Measurements from ENCODE around the gene HEXIM1.

HEXIM1 gene

GRCh38 chr17:45175759-45176115, 27.5 kb downstream of the HEXIM1 start:
- no peak for DNase-seq

GRCh38 chr17:45177563-45177962, 29.3 kb downstream of the HEXIM1 start:
- DNase-seq, result no peak

GRCh38 chr17:45184144-45184543, 35.9 kb downstream of the HEXIM1 start:
- DNase-seq, result no peak

- DNase-seq, result no peak
Measured at GRCh38 chr17:45186801-45187354, 38.6 kb downstream of the HEXIM1 start.

- no peak for DNase-seq
Measured at GRCh38 chr17:45189009-45189408, 40.7 kb downstream of the HEXIM1 start.

GRCh38 chr17:45190503-45191255, 42.4 kb downstream of the HEXIM1 start:
- DNase-seq, result no peak

- DNase-seq, result no peak
Measured at GRCh38 chr17:45195424-45195823, 47.1 kb downstream of the HEXIM1 start.

GRCh38 chr17:45197108-45197507, 48.8 kb downstream of the HEXIM1 start:
- DNase-seq, result no peak

GRCh38 chr17:45197555-45198334, 49.5 kb downstream of the HEXIM1 start:
- DNase-seq, result peak; percentile 50

GRCh38 chr17:45200701-45201100, 52.4 kb downstream of the HEXIM1 start:
- DNase-seq, result no peak

- no peak for DNase-seq
Measured at GRCh38 chr17:45201457-45201856, 53.2 kb downstream of the HEXIM1 start.
